ENCODE measurements around the gene KRTAP5-7.
"Not testable (repeated sequence)": the region's sequence is repeated elsewhere in the genome, so short reads cannot be mapped to it uniquely, and the experiment has no call there.

Gene KRTAP5-7

GRCh38 chr11:71535825-71536224 is 8.8 kb downstream of the KRTAP5-7 start:
- no peak for DNase-seq

GRCh38 chr11:71537537-71537936 is 10.5 kb downstream of the KRTAP5-7 start:
- no peak for DNase-seq

DNA sequence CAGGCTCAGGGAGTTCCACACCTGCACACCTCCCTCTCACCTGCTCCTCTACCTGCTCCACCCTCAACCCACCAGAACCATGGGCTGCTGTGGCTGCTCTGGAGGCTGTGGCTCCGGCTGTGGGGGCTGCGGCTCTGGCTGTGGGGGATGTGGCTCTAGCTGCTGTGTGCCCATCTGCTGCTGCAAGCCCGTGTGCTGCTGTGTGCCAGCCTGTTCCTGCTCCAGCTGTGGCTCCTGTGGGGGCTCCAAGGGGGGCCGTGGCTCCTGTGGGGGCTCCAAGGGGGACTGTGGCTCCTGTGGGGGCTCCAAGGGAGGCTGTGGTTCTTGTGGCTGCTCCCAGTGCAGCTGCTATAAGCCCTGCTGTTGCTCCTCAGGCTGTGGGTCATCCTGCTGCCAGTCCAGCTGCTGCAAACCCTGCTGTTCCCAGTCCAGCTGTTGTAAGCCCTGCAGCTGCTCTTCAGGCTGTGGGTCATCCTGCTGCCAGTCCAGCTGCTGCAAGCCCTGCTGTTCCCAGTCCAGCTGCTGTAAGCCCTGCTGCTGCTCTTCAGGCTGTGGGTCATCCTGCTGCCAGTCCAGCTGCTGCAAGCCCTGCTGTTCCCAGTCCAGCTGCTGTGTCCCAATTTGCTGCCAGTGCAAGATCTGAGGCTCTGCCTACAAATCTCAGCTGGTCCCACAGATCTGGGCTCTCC is 11.1 kb downstream of the KRTAP5-7 start, which contains the start of gene KRTAP5-8:
TSS of gene KRTAP5-8 (plus strand) at position 49 of the 689 bp plus-strand sequence. CDS start at position 80, 31 bp downstream.
- DNase-seq = not testable (repeated sequence)

DNA sequence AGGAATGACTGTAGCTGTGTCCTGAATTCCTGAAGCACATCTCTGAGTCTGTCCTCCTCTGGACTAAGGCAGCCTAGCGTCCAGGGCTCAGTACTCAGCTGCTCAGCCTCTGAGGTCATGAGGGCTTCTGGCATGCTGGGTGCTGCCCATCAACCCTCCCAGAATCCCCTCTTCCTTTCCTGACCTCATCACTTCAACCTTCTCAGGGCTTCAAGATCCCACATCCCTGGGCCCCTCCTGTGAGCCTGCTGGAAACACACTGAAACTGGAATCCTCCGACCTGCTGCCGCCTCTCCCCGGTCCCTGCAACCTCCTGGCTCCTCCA is 11.6 kb downstream of the KRTAP5-7 start:
- no peak for DNase-seq

DNA sequence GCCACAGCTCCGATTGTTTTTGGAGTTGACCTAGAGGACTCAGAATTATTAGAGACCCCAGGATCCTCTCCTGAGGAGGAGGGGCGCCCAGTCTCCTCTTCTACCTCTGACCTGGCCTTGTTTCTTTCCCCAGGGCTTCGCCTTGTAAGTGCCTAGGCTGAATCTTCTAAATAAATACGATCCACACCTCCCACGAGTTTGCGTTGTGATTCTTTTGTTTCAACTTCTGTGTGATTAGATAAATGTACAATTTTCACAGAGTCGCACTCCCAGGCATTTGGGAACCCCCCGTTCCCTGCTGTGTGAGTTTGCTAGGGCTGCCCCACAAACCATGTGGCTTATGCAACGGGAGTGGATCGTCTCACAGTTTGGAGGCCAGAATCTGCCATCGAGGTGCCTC is 11.9 kb downstream of the KRTAP5-7 start:
- no peak for DNase-seq

DNA sequence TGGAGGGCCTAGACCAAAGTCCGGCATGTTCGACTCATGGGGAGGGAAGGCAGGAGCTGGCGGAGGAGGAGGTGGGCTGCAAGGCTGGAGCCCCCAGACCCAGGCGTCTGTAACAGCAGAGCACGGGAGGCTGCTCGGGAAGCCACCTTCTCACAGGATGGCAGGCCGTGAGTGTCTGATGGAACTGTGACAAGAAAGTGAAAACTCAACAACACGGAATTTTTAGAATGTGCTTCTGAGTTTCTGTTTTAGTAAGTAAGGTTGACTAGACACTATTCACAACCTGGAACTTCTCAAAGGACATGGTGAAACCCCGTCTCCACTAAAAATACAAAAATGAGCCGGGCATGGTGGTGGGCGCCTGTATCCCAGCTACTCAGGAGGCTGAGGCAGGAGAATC is 12.9 kb downstream of the KRTAP5-7 start:
- DNase-seq = not testable (repeated sequence)

GRCh38 chr11:71540521-71541304 is 13.6 kb downstream of the KRTAP5-7 start:
- DNase-seq = not testable (repeated sequence)

- no peak for DNase-seq
Measured at GRCh38 chr11:71542382-71542781, 15.3 kb downstream of the KRTAP5-7 start.

GRCh38 chr11:71542879-71543777 is 16.1 kb downstream of the KRTAP5-7 start:
- no peak for DNase-seq

- no peak for DNase-seq
Measured at GRCh38 chr11:71543866-71544265, 16.8 kb downstream of the KRTAP5-7 start.

DNA sequence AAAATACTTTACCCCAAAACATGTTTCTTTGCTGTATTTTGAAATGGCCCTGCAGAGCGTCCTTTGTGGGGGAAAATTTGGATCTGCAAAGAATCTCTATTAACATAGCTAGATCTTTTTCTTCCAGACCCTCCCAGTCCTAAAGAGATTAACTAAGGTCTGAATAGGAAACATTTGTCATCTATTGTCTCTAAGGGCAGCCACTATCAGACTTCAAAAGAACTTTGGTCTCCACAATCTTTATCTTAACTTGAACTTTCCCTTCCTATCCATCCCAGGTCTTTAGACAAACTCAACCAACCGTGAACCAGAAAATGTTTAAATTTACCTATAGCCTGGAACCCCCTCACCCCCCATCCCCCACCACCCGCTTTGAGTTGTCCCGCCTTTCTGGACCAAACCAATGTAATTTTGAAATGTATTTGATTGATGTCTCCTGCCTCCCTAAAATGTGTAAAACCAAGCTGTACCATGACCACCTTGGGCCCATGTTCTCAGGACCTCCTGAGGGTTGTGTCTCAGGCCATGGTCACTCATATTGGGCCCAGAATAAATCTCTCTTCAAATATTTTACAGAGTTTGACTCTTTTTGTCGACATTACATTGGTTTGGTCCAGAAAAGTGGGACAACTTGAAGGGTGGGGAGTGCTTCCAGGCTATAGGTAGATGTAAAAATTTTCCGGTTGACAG is 17.6 kb downstream of the KRTAP5-7 start:
- DNase-seq = no peak

- no peak for DNase-seq
Measured at GRCh38 chr11:71545405-71545966, 18.4 kb downstream of the KRTAP5-7 start.

- no peak for DNase-seq
Measured at GRCh38 chr11:71548120-71548519, 21.1 kb downstream of the KRTAP5-7 start, which contains the start of gene KRTAP5-9. KRTAP5-9 (plus strand) TSS chr11:71548420; CDS start chr11:71548658, 238 bp downstream.

DNA sequence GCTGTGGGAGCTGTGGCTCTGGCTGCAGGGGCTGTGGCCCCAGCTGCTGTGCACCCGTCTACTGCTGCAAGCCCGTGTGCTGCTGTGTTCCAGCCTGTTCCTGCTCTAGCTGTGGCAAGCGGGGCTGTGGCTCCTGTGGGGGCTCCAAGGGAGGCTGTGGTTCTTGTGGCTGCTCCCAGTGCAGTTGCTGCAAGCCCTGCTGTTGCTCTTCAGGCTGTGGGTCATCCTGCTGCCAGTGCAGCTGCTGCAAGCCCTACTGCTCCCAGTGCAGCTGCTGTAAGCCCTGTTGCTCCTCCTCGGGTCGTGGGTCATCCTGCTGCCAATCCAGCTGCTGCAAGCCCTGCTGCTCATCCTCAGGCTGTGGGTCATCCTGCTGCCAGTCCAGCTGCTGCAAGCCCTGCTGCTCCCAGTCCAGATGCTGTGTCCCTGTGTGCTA is 21.7 kb downstream of the KRTAP5-7 start:
- no peak for DNase-seq

DNA sequence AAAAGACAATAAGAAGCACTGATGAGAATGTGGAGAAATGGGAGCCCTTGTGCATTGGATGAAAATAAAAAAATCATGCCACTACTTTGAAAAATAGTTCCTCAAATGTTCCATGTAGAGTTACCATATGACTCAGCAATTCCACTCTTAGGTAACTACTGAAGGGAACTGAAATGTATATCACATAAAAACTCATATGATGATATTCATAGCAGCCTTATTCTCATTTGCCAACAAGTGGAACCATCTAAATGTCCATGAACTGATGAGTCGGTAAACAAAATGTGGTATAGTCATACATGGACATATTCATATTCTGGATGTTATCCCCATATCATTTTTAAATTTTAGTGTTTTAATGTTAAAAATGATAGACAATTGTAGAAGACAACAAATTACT is 24.6 kb downstream of the KRTAP5-7 start:
- no peak for DNase-seq

- DNase-seq = no peak
Measured at GRCh38 chr11:71554996-71555395, 27.9 kb downstream of the KRTAP5-7 start.

GRCh38 chr11:71555508-71555907 is 28.4 kb downstream of the KRTAP5-7 start:
- DNase-seq = no peak

DNA sequence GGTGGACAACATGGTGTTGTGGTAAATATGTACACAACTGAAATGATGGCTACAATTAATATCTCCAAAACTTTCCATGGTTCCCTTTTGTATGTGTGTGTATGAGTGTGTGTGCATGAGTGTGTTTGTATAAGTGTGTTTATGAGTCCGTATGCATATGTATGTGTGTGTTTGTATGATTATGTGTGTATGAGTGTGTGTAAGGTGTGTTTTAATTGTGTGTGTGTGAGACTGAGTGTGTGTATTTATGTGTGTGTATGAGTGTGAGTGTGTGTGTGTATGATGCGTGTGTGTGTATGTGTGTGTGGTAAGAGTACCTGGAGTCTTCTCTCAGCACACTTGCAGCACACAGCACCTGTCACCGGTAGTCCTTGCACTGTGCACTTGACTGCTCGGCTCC is 29.0 kb downstream of the KRTAP5-7 start:
- no peak for DNase-seq

GRCh38 chr11:71557257-71557656 is 30.2 kb downstream of the KRTAP5-7 start:
- DNase-seq = no peak

DNA sequence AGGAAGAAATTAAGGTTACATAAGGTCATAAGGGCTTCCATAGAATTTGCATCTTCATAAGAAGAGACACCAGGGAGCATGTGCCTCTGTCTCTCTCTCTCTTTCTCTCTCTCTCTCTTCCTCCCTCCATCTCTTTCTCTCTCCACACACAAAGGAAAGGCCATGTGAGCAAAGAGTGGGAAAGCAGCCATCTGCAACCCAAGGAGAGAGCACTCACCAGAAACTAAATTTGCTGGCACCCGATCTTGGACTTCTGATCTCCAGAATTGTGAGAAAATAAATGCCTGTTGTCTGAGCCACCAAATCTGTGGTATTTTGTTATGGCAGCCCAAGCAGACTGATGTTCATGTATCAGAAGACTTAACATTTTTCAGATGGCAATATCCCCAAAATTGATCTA is 31.9 kb downstream of the KRTAP5-7 start:
- DNase-seq = no peak

GRCh38 chr11:71562120-71562519 is 35.1 kb downstream of the KRTAP5-7 start:
- no peak for DNase-seq

DNA sequence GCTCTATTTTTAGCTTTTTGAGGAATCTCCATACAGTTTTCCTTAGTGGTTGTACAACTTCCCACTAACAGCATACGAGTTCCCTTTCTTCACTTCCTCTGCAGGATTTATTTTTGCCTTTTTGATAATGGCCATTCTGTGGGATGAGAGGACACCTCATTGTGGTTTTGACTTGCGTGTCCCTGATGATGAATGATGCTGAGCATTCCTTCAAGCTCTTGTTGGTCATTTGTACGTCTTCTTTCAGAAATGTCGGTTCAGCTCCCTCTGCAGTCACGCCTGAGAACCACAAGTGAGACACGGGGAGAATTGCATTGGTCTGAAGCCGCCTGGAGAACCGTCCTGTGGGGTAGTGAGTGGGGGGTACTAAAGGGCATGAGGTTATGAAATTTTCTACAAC is 36.3 kb downstream of the KRTAP5-7 start:
- no peak for DNase-seq

Measured in activated naive CD4-positive, alpha-beta T cell treated with anti-CD3 and anti-CD28 coated beads, Interleukin-2, amount 50 U/mL, for 16 hours (primary cell).